Heart left ventricle (tissue), 16 donors: ENCODE data around the gene UGT1A10. TPM values are rescaled to one million over a fixed set of nuclear protein-coding genes. Genes with fewer than 3 reads are reported as not detected.

Experiments
- ATAC-seq, 4 donors: fragments of 200-7000 bp; cut with Tn5 transposase; one replicate each; pipeline ENCODE4 v1.9.1; 2020 to 2022; ENCODE audit warnings: moderate library complexity in 4 of 4, mild to moderate bottlenecking in 3 of 4, moderate number of reproducible peaks in 1 of 4
- DNase-seq, 5 donors: peaks; one replicate each; pipeline ENCODE4 v3.0.0-alpha.2; 2020
- H3K27ac ChIP-seq, 12 donors: fragments of 200-600 bp; sonication (generic) in 4 of 12; one replicate each; pipeline versions ENCODE4 v1.5.0 to v1.8.0; 2016 to 2022; ENCODE audit warnings: mild to moderate bottlenecking in 2 of 12
- H3K27me3 ChIP-seq, 9 donors: fragments of 200-600 bp; sonication (generic) in 2 of 9; one replicate each; pipeline versions ENCODE4 v1.5.1 to v1.8.0; 2016 to 2022; ENCODE audit warnings: mild to moderate bottlenecking in 3 of 9
- H3K36me3 ChIP-seq, 9 donors: fragments of 200-600 bp; sonication (generic) in 2 of 9; one replicate each; pipeline versions ENCODE4 v1.5.0 to v1.8.0; 2018 to 2022; ENCODE audit warnings: mild to moderate bottlenecking in 2 of 9
- H3K4me1 ChIP-seq, 12 donors: fragments of 200-600 bp; sonication (generic) in 4 of 12; one replicate each; pipeline versions ENCODE4 v1.5.0 to v1.8.0; 2016 to 2022; ENCODE audit warnings: mild to moderate bottlenecking in 3 of 12
- H3K4me3 ChIP-seq, 12 donors: fragments of 200-600 bp; sonication (generic) in 4 of 12; one replicate each; pipeline versions ENCODE4 v1.5.0 to v1.8.0; 2017 to 2022; ENCODE audit warnings: mild to moderate bottlenecking in 9 of 12, moderate library complexity in 4 of 12
- H3K9me3 ChIP-seq, 12 donors: fragments of 200-600 bp; sonication (generic) in 4 of 12; one replicate each; pipeline versions ENCODE4 v1.5.0 to v1.8.0; 2016 to 2022; ENCODE audit warnings: mild to moderate bottlenecking in 1 of 12
- CTCF ChIP-seq, 12 donors: fragments of 200-600 bp; sonication (generic) in 4 of 12; IDR thresholded peaks; one replicate each; pipeline versions ENCODE4 v1.5.0 to v1.8.0; 2018 to 2022; ENCODE audit warnings: antibody characterized with exemption in 12 of 12, mild to moderate bottlenecking in 5 of 12
- POLR2A ChIP-seq, 2 donors: fragments of 450-650 bp; IDR thresholded peaks; one replicate each; pipeline ENCODE4 v1.6.1; 2017; ENCODE audit warnings: antibody characterized with exemption in 2 of 2, mild to moderate bottlenecking in 2 of 2, moderate library complexity in 2 of 2
- WGBS, 4 donors: extraction: QIAGEN DNeasy Blood & Tissue Kit in 2 of 4; methylation state at CpG; one replicate each; pipeline versions ENCODE4 v1.1.5 to v1.1.7; 2013 to 2018; 5-methylcytosine and 5-hydroxymethylcytosine counted together
- intact Hi-C, 10 donors: fragments of 100-400 bp; cut with DNase I; formaldehyde crosslinking; loops; one replicate each; pipeline versions ENCODE4 v1.11.1 to v1.14.2; 2022
- polyA plus RNA-seq, 2 donors: library from polyadenylated mRNA; stranded (reverse); fragments of 200-250 nt; gene quantifications; one replicate each; pipeline ENCODE4 v1.2.3, GENCODE V29; 2013
- total RNA-seq, 9 donors: library from RNA; depleted of rRNA in 2 of 9; stranded (reverse); fragments of >200 nt in 2 of 9; fragmentation: NEBNext Ultra II Directional in 3 of 9; extraction: Animal tissue kit (Norgen Biotek cat#: 25700) in 3 of 9; gene quantifications; one replicate each; pipeline versions ENCODE4 v1.1.0 to v1.2.4, GENCODE V29; 2016 to 2023
- donor health status: ischemic (EF 13 %, LVEDD 7.1; RV severe dilation, severe dysfunction).
- donor health status: healthy with polysubstance abuse.
- donor health status: DM: no; HTN: yes; CAD: no.
- donor health status: DM: no; HTN: no; CAD: no.
- donor health status: ischemic (EF 25% LVEDD 6.9; RV normal size, moderate dysfunction).
- donor health status: ischemic (EF 25% LVEDD 5.7; RV mildly dilated, moderate dysfunction).
- donor health status: healthy.
- donor health status: DM: yes; HTN: yes; CAD: no.
- donor health status: ischemic (EF 35%, LVEDD 5.7; RV mildly dilated, moderate dysfunction).
- donor health status: nonischemic (EF 11% LVEDD 7.7; RV severe dilation, severe dysfunction).
- donor health status: DM: yes; HTN: yes; CAD: no.
- donor health status: PGD.
- donor health status: ischemic (EF 29% LVEDD 5.4; RV normal size, mild dysfunction).
- donor health status: nonischemic (EF 23%, LVEDD 6.1; RV moderate dilation, normal function).

The UGT1A10 gene
- total and polyA plus RNA-seq, 11 donors, result not detected

- intact Hi-C loops, result no loop called here
- H3K36me3 ChIP-seq, result no peaks in the 10 kb centered on the region
- H3K4me1 ChIP-seq, result no peaks in the 10 kb centered on the region
- no peaks in the 10 kb centered on the region for H3K9me3 ChIP-seq
- ATAC-seq (no peak), DNase-seq (no peak)
- H3K4me3 ChIP-seq, result no peak overlapping the region
- H3K27ac ChIP-seq, result no peak overlapping the region
- peaks cover 0 to 23% (median 3%) of the 10 kb centered on the region in 9 donors for H3K27me3 ChIP-seq
- 74 to 86% (median 78%) methylated on average over 3 of the region's 3 CpGs for WGBS, 4 donors
- no peak for TF ChIP-seq CTCF (IDR thresholded peaks at IDR 0.05)
Measured at GRCh38 chr2:233598952-233599351, 37.3 kb upstream of the UGT1A10 start.

GRCh38 chr2:233600386-233600785 is 35.9 kb upstream of the UGT1A10 start:
- Histone ChIP-seq H3K9me3 (no peaks in the 10 kb centered on the region), H3K4me1 (no peaks in the 10 kb centered on the region), H3K36me3 (no peaks in the 10 kb centered on the region), H3K27me3 (peaks cover 0 to 23% (median 3%) of the 10 kb centered on the region in 9 donors), H3K4me3 (no peak overlapping the region), H3K27ac (no peak overlapping the region)
- no peak for ATAC-seq
- intact Hi-C loops, result no loop called here
- no peak for DNase-seq
- TF ChIP-seq CTCF (IDR thresholded peaks at IDR 0.05) (no peak), POLR2A (IDR thresholded peaks at IDR 0.05) (no peak)
- WGBS, 4 donors, result 59 to 77% (median 70%) methylated on average over 2 of the region's 2 CpGs

GRCh38 chr2:233602076-233602475 is 34.2 kb upstream of the UGT1A10 start:
- intact Hi-C loops, result no loop called here
- Histone ChIP-seq H3K9me3 (no peaks in the 10 kb centered on the region), H3K27ac (no peak overlapping the region), H3K4me3 (no peak overlapping the region), H3K27me3 (peaks cover 0 to 23% (median 3%) of the 10 kb centered on the region in 9 donors), H3K36me3 (no peaks in the 10 kb centered on the region), H3K4me1 (no peaks in the 10 kb centered on the region)
- ATAC-seq (no peak), DNase-seq (no peak)
- TF ChIP-seq CTCF (IDR thresholded peaks at IDR 0.05), result no peak
- TF ChIP-seq POLR2A (IDR thresholded peaks at IDR 0.05), result no peak
- WGBS, 4 donors, result 82 to 100% (median 89%) methylated on average over 1 of the region's 1 CpG

GRCh38 chr2:233603520-233603919 is 32.7 kb upstream of the UGT1A10 start:
- Histone ChIP-seq H3K4me3 (no peak overlapping the region), H3K27me3 (peaks cover 0 to 23% (median 3%) of the 10 kb centered on the region in 9 donors), H3K27ac (no peak overlapping the region), H3K4me1 (no peaks in the 10 kb centered on the region), H3K9me3 (no peaks in the 10 kb centered on the region), H3K36me3 (no peaks in the 10 kb centered on the region)
- intact Hi-C loops, result no loop called here
- DNase-seq, result no peak
- TF ChIP-seq CTCF (IDR thresholded peaks at IDR 0.05), result no peak
- no peak for TF ChIP-seq POLR2A (IDR thresholded peaks at IDR 0.05)
- 66 to 81% (median 72%) methylated on average over 3 to 4 of the region's 4 CpGs for WGBS, 4 donors
- ATAC-seq, result no peak
